Panc1 (cell line): Measurements from ENCODE around the gene CLPX.

Experiments
- CTCF ChIP-seq: fragments of 450-650 bp; IDR thresholded peaks from 2 replicates; pipeline ENCODE4 v1.5.1; 2017; ENCODE audit warnings: mild to moderate bottlenecking
- REST ChIP-seq, 2 experiments: IDR thresholded peaks; 2 replicates each; pipeline ENCODE4 v1.6.1; 2011 to 2012; ENCODE audit warnings: low read depth in 2 of 2, control low read depth in 1 of 2, low read length in 1 of 2, mild to moderate bottlenecking in 1 of 2, moderate library complexity in 1 of 2; ENCODE audit not compliant: insufficient read depth in 1 of 2
- TCF7L2 ChIP-seq: IDR thresholded peaks from 2 replicates; pipeline ENCODE4 v1.6.1; 2011; ENCODE audit warnings: mild to moderate bottlenecking, low read depth, low read length, inconsistent platforms

- TF ChIP-seq CTCF = no peak
- TF ChIP-seq REST (IDR thresholded peaks at IDR 0.05; ENCODE audit: insufficient read depth in 1 of 2, low read depth in 2 of 2, low read length in 1 of 2) = no peak
- TF ChIP-seq TCF7L2 = no peak
Observed at GRCh38 chr15:65222891-65223290, 37.7 kb upstream of the CLPX start.
